Neutrophil (primary cell): ENCODE measurements around the gene TLR5.

Source experiments
- H3K27ac ChIP-seq: fragments of 200-600 bp; sonication (generic); 2 replicates; pipeline ENCODE4 v1.5.1; 2016; ENCODE audit warnings: mild to moderate bottlenecking, moderate library complexity
- H3K27me3 ChIP-seq: fragments of 200-600 bp; sonication (generic); 2 replicates; pipeline ENCODE4 v1.6.0; 2016; ENCODE audit warnings: mild to moderate bottlenecking
- H3K36me3 ChIP-seq: fragments of 200-600 bp; sonication (generic); 2 replicates; pipeline ENCODE4 v1.5.1; 2017
- H3K4me1 ChIP-seq, 2 experiments: fragments of 200-600 bp in 1 of 2; sonication (generic) in 1 of 2; 1 replicate in 1 of 2; 2 replicates in 1 of 2; pipeline versions ENCODE4 v1.5.1 to v1.6.1; 2013 to 2016; ENCODE audit warnings: low read depth in 1 of 2, low read length in 1 of 2, mild to moderate bottlenecking in 1 of 2, moderate library complexity in 1 of 2; ENCODE audit not compliant: control insufficient read depth in 1 of 2, insufficient read depth in 1 of 2
- H3K4me3 ChIP-seq, 2 experiments: fragments of 200-600 bp in 1 of 2; sonication (generic) in 1 of 2; 1 replicate in 1 of 2; 2 replicates in 1 of 2; pipeline ENCODE4 v1.5.1; 2013 to 2016; ENCODE audit warnings: low read depth in 1 of 2, low read length in 1 of 2, mild to moderate bottlenecking in 1 of 2, moderate library complexity in 1 of 2
- H3K9me3 ChIP-seq: fragments of 200-600 bp; sonication (generic); 2 replicates; pipeline ENCODE4 v1.5.1; 2016
- TF ChIP-seq, protein P1 (sequence below): fragments of 200-600 bp; sonication (generic); IDR thresholded peaks from 2 replicates; pipeline ENCODE4 v1.5.1; 2016; ENCODE audit warnings: antibody characterized with exemption

TLR5 gene

DNA sequence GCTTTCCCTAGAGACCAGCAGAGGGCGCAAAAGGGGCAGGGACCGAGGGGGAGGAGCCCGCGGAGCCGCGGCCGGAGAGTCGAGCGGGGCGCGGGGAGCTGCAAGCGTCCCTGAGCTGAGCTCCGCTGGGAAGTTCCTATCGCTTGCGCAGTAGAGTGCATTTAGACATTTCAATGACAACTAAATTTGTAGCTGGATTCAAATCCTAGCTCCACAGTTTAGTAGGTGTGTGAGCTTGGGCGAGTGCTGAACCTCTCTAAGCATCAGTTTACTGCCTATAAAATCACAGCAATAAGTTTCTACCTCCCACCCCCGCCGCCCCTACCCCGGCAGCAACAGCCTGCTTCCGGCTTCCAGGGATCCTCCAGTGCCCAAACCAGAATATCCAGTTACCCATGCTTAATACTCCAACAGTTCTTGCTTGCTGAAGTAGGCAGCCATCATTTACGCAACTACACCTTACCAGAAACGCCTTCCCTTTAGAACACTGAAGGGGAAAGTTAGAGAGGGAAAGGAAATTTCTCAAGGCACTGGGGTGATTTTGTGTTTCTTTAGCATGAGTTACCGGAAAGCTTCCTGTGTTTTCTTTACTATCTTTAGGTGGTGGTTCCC, 9.1 kb downstream of the TLR5 start:
- no peaks in the 10 kb centered on the region for H3K9me3 ChIP-seq
- peak overlapping the region; percentile 66 to 70 for H3K4me3 ChIP-seq
- H3K36me3 ChIP-seq, result no peaks in the 10 kb centered on the region
- TF ChIP-seq, protein P1, sequence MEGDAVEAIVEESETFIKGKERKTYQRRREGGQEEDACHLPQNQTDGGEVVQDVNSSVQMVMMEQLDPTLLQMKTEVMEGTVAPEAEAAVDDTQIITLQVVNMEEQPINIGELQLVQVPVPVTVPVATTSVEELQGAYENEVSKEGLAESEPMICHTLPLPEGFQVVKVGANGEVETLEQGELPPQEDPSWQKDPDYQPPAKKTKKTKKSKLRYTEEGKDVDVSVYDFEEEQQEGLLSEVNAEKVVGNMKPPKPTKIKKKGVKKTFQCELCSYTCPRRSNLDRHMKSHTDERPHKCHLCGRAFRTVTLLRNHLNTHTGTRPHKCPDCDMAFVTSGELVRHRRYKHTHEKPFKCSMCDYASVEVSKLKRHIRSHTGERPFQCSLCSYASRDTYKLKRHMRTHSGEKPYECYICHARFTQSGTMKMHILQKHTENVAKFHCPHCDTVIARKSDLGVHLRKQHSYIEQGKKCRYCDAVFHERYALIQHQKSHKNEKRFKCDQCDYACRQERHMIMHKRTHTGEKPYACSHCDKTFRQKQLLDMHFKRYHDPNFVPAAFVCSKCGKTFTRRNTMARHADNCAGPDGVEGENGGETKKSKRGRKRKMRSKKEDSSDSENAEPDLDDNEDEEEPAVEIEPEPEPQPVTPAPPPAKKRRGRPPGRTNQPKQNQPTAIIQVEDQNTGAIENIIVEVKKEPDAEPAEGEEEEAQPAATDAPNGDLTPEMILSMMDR, result peak; percentile 93
- H3K27me3 ChIP-seq, result peaks cover 48% of the 10 kb centered on the region
- peak overlapping the region; percentile 55 for H3K27ac ChIP-seq
- H3K4me1 ChIP-seq, result peaks cover 53 to 77% of the 10 kb centered on the region in 2 experiments

DNA sequence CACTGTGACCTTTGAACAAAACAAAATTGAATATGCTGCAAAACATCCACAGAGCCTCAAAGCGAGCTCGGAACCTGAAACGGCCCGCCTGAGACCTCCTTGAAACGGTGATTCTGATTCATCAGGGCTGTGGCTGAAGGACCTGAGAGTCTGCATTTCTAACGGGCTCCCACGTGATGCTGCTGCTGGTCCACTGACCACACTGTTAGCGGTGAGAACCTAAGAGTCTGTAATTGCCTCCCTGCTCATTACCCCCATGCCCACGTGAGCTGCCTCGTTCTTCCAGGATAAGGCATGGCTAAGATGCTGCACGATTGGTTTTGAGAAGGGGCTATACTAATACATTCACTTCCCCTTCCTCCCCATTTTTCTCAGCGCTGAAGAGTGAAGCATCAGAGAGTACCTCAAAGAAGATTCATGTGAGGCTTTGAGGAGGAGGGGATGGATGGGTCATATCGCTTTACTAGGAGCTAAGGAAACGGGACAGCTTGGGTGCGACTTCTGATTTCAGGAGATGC, 9.7 kb downstream of the TLR5 start:
- no peaks in the 10 kb centered on the region for H3K36me3 ChIP-seq
- H3K4me3 ChIP-seq, result peak overlapping the region; percentile 66 to 70
- no peak overlapping the region for H3K27ac ChIP-seq
- TF ChIP-seq, protein P1, result no peak
- peaks cover 53 to 72% of the 10 kb centered on the region in 2 experiments for H3K4me1 ChIP-seq
- peaks cover 48% of the 10 kb centered on the region for H3K27me3 ChIP-seq
- H3K9me3 ChIP-seq, result no peaks in the 10 kb centered on the region

DNA sequence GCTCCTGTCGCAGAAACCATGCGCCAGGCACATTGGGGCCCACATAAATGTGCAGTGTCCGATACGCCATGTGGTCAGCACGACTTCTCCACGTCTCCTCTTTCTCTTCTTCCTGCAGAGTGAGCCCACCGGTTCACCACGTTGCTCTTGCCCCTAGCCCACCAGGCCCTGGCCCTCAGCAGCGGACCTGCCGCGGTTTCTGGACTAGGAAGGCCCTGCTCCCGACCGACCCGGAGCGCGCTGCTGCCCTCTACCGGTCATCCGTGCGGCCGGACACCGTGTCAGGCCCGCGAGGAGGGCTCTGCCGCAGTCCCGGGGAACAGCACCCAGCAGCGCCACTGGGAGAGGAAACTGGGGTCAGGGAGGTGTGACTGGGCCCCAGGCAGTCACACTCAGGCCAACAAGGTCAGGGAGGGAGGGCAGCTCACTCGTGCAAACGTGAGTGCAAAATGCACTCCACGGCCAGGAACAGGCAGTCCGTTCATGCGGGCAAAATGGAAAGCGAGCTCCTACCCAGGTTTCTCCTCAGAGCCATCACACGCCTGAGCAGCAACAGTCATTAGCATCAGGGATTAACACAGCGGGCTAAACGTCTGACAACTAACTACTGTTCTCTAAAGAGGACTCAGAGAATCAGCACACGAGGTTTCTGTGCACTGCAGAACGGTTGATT, 13.7 kb downstream of the TLR5 start:
- Histone ChIP-seq H3K4me3 (peak overlapping the region in 1 of 2 experiments; percentile 36), H3K36me3 (no peaks in the 10 kb centered on the region), H3K4me1 (peaks cover 21 to 32% of the 10 kb centered on the region in 2 experiments), H3K27ac (no peak overlapping the region), H3K27me3 (peaks cover 37% of the 10 kb centered on the region), H3K9me3 (no peaks in the 10 kb centered on the region)
- TF ChIP-seq, protein P1, result peak; percentile 65

DNA sequence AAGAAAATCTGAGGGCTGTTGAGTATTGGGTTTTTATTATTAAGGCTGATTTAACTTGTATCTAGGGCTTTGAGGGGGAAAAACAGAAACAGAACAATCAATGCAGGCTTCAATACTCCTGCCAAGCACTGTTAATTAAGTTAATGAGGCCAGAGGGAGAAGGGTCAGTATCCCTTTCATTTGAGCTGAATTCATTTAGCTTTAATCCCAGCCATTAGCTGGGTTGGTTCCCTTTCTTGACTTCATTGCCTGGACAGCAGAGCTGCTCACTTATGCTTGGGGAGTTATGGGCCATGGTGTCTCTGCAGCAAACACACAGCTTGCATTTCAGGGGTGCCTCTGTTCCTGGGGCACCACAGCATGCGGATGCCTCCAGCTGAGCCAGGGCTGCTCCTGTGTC, 16.3 kb downstream of the TLR5 start:
- no peak overlapping the region for H3K27ac ChIP-seq
- H3K4me3 ChIP-seq, result no peak overlapping the region
- no peaks in the 10 kb centered on the region for H3K9me3 ChIP-seq
- H3K4me1 ChIP-seq, result peaks cover 13 to 22% of the 10 kb centered on the region in 2 experiments
- no peaks in the 10 kb centered on the region for H3K36me3 ChIP-seq
- peaks cover 34% of the 10 kb centered on the region for H3K27me3 ChIP-seq
- TF ChIP-seq, protein P1, result no peak

DNA sequence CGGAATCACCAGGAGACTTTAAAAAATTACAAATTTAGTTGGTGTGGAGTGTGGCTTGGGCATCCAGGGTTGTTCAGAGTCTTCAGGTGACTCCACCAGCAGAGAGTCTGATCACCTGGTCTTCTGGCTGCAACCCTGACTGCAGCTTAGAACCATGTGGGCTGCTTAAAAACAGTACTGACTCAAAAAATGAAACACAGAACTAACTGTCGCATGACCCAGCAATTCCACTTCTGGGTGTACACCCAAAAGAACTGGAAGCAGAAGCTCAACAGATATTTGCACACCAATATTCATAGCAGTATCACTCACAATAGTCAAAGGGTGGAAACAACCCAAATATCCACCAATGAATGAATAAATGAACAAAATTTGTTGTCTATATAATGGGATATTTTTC, 17.3 kb downstream of the TLR5 start:
- Histone ChIP-seq H3K27me3 (peaks cover 26% of the 10 kb centered on the region), H3K36me3 (no peaks in the 10 kb centered on the region), H3K4me1 (peaks cover 13 to 20% of the 10 kb centered on the region in 2 experiments), H3K27ac (no peak overlapping the region), H3K9me3 (no peaks in the 10 kb centered on the region), H3K4me3 (no peak overlapping the region)
- TF ChIP-seq, protein P1, result no peak
